Lung microvascular endothelial cell (primary cell): ENCODE data around the gene CELSR2. TPM values are rescaled to one million over a fixed set of nuclear protein-coding genes. Genes with fewer than 3 reads are reported as not detected.

Experiments
- DNase-seq, 2 donors: peaks; one replicate each; pipeline versions ENCODE4 v3.0.0 to v3.0.0-alpha.2; 2010; ENCODE audit warnings: low read depth in 2 of 2
- total RNA-seq: library from RNA; depleted of rRNA; stranded (reverse); fragments of >200 nt; gene quantifications from 2 replicates; pipeline ENCODE4 v1.2.1, GENCODE V29; 2014

The CELSR2 gene
- total RNA-seq, 1 donor from 2014 or later = 0.79 TPM

- DNase-seq = no peak
Measured at GRCh38 chr1:109231066-109231465, 18.3 kb upstream of the CELSR2 start.

GRCh38 chr1:109235137-109235536, 14.2 kb upstream of the CELSR2 start:
- no peak for DNase-seq

GRCh38 chr1:109237512-109237911, 11.8 kb upstream of the CELSR2 start:
- no peak for DNase-seq

- no peak for DNase-seq
Measured at GRCh38 chr1:109238382-109238781, 11.0 kb upstream of the CELSR2 start.

- no peak for DNase-seq
Measured at GRCh38 chr1:109239047-109239408, 10.3 kb upstream of the CELSR2 start.

- DNase-seq = peak; percentile 41 to 50
Measured at GRCh38 chr1:109239409-109240068, 9.8 kb upstream of the CELSR2 start.

GRCh38 chr1:109240158-109241152, 8.9 kb upstream of the CELSR2 start:
- DNase-seq = peak in 1 of 2 donors; percentile 31

- no peak for DNase-seq
Measured at GRCh38 chr1:109241344-109241743, 8.0 kb upstream of the CELSR2 start.

- DNase-seq = no peak
Measured at GRCh38 chr1:109241841-109242345, 7.4 kb upstream of the CELSR2 start.

- no peak for DNase-seq
Measured at GRCh38 chr1:109242387-109242786, 7.0 kb upstream of the CELSR2 start.

- DNase-seq = no peak
Measured at GRCh38 chr1:109243221-109243620, 6.1 kb upstream of the CELSR2 start.

- no peak for DNase-seq
Measured at GRCh38 chr1:109243860-109244552, 5.3 kb upstream of the CELSR2 start.

GRCh38 chr1:109246141-109246551, 3.2 kb upstream of the CELSR2 start:
- no peak for DNase-seq

GRCh38 chr1:109247401-109248365, 1.7 kb upstream of the CELSR2 start:
- no peak for DNase-seq

GRCh38 chr1:109248444-109248796, 919 bp upstream of the CELSR2 start:
- DNase-seq = no peak

- DNase-seq = no peak
Measured at GRCh38 chr1:109249654-109250401, 489 bp downstream of the CELSR2 start.

- no peak for DNase-seq
Measured at GRCh38 chr1:109250454-109251276, 1.3 kb downstream of the CELSR2 start.

- no peak for DNase-seq
Measured at GRCh38 chr1:109251277-109252166, 2.2 kb downstream of the CELSR2 start.
